ENCODE data around the gene NDUFS8.

The NDUFS8 gene

GRCh38 chr11:68002575-68002937 is 27.9 kb upstream of the NDUFS8 start:
- no peak overlapping the region for H3K4me3 ChIP-seq (ENCODE audit: low read depth, low read length)
- no peak for TF ChIP-seq CTCF (IDR thresholded peaks at IDR 0.05; ENCODE audit: low read depth, low read length)
- no peak for DNase-seq (ENCODE audit: low read depth, low spot score)
- in situ Hi-C loops (cut with HindIII; ENCODE audit: low sequenced_read_pairs), result no loop called here

- in situ Hi-C loops (cut with HindIII; ENCODE audit: low sequenced_read_pairs), result no loop called here
These were observed 27.3 kb upstream of the NDUFS8 start for GRCh38 chr11:68002938-68003845.

GRCh38 chr11:68003846-68004550 is 26.5 kb upstream of the NDUFS8 start, which contains the start of gene UNC93B1:
Gene UNC93B1, minus strand, starts transcription at chr11:68004097. Its CDS starts 54 bp downstream, at chr11:68004043.
- peak; percentile 77 for DNase-seq (ENCODE audit: low read depth, low spot score)
- in situ Hi-C loops (cut with HindIII; ENCODE audit: low sequenced_read_pairs), result no loop called here
- no peak for TF ChIP-seq CTCF (IDR thresholded peaks at IDR 0.05; ENCODE audit: low read depth, low read length)
- H3K4me3 ChIP-seq (ENCODE audit: low read depth, low read length), result peak within 1 kb of the TSS; percentile 48

More at GRCh38 chr11:68002938-68003845, 27.3 kb upstream of the NDUFS8 start:
- DNase-seq (ENCODE audit: low read depth, low spot score), result no peak
- no peak for TF ChIP-seq CTCF (IDR thresholded peaks at IDR 0.05; ENCODE audit: low read depth, low read length)
- peak overlapping the region; percentile 48 for H3K4me3 ChIP-seq (ENCODE audit: low read depth, low read length)

- no peak for DNase-seq (ENCODE audit: low read depth, low spot score)
- no peak for TF ChIP-seq CTCF (IDR thresholded peaks at IDR 0.05; ENCODE audit: low read depth, low read length)
These were observed 25.7 kb upstream of the NDUFS8 start for GRCh38 chr11:68004551-68005335.

GRCh38 chr11:68006606-68007166 is 23.8 kb upstream of the NDUFS8 start:
- H3K4me3 ChIP-seq (ENCODE audit: low read depth, low read length), result no peak overlapping the region
- DNase-seq (ENCODE audit: low read depth, low spot score), result no peak
- no peak for TF ChIP-seq CTCF (IDR thresholded peaks at IDR 0.05; ENCODE audit: low read depth, low read length)
- in situ Hi-C loops (cut with HindIII; ENCODE audit: low sequenced_read_pairs), result no loop called here

More at GRCh38 chr11:68004551-68005335, 25.7 kb upstream of the NDUFS8 start:
- in situ Hi-C loops (cut with HindIII; ENCODE audit: low sequenced_read_pairs), result no loop called here
- peak overlapping the region; percentile 48 for H3K4me3 ChIP-seq (ENCODE audit: low read depth, low read length)
